ENCODE measurements around the gene PID1. TPM values are rescaled to one million over a fixed set of nuclear protein-coding genes. Genes with fewer than 3 reads are reported as not detected.

The PID1 gene
- total RNA-seq, 1 donor from 2014 or later, result 1.4 TPM

GRCh38 chr2:228983700-228984099 is 287.4 kb downstream of the PID1 start:
- Histone ChIP-seq H2AFZ (replicated peaks) (no peak overlapping the region), H3K27ac (no peak overlapping the region), H3K27me3 (no peaks in the 10 kb centered on the region), H3F3A (ENCODE audit: low read depth) (no peaks in the 10 kb centered on the region), H3K9me3 (ENCODE audit: low read depth) (peaks cover 6% of the 10 kb centered on the region), H3K36me3 (no peaks in the 10 kb centered on the region), H3K4me1 (no peaks in the 10 kb centered on the region), H3K79me2 (ENCODE audit: low read depth) (no peaks in the 10 kb centered on the region), H4K20me1 (ENCODE audit: low read depth) (no peaks in the 10 kb centered on the region), H3K4me2 (no peak overlapping the region), H3K9ac (no peak overlapping the region), H3K4me3 (no peak overlapping the region)
- Mint-ChIP-seq H3K9me3 (peaks cover 4% of the 10 kb centered on the region), H3K36me3 (no peaks in the 10 kb centered on the region), H3K4me3 (no peak overlapping the region), H3K27ac (no peak overlapping the region), H3K27me3 (ENCODE audit: insufficient read depth, low read depth) (no peaks in the 10 kb centered on the region), H3K4me1 (no peaks in the 10 kb centered on the region)
- no peak for TF ChIP-seq EZH2phosphoT487 (IDR thresholded peaks at IDR 0.05)
- no peak for TF ChIP-seq EZH2 (IDR thresholded peaks at IDR 0.05)
- TF ChIP-seq CTCF (IDR thresholded peaks at IDR 0.05), result no peak
- DNase-seq (ENCODE audit: low spot score), result no peak

GRCh38 chr2:228974169-228974568 is 296.9 kb downstream of the PID1 start:
- no peaks in the 10 kb centered on the region for H4K20me1 ChIP-seq (ENCODE audit: low read depth)
- Mint-ChIP-seq H3K36me3 (no peaks in the 10 kb centered on the region), H3K9me3 (no peaks in the 10 kb centered on the region), H3K4me1 (no peaks in the 10 kb centered on the region), H3K27me3 (ENCODE audit: insufficient read depth, low read depth) (no peaks in the 10 kb centered on the region), H3K27ac (no peak overlapping the region), H3K4me3 (no peak overlapping the region)
- H3K9ac ChIP-seq, result no peak overlapping the region
- no peak overlapping the region for H3K4me3 ChIP-seq
- no peaks in the 10 kb centered on the region for H3K4me1 ChIP-seq
- no peaks in the 10 kb centered on the region for H3K79me2 ChIP-seq (ENCODE audit: low read depth)
- H3K4me2 ChIP-seq, result no peak overlapping the region
- H3K27ac ChIP-seq, result no peak overlapping the region
- H3K9me3 ChIP-seq (ENCODE audit: low read depth), result no peaks in the 10 kb centered on the region
- no peak overlapping the region for H2AFZ ChIP-seq (replicated peaks)
- H3K27me3 ChIP-seq, result no peaks in the 10 kb centered on the region
- no peaks in the 10 kb centered on the region for H3K36me3 ChIP-seq
- DNase-seq (ENCODE audit: low spot score), result no peak
- no peaks in the 10 kb centered on the region for H3F3A ChIP-seq (ENCODE audit: low read depth)
- TF ChIP-seq EZH2 (IDR thresholded peaks at IDR 0.05), result no peak
- no peak for TF ChIP-seq EZH2phosphoT487 (IDR thresholded peaks at IDR 0.05)
- TF ChIP-seq CTCF (IDR thresholded peaks at IDR 0.05), result no peak

Small RNA genes lying within 50 kb of the gene (small RNA-seq; reads per million reads assigned to genes)
- gene RN7SKP283, result not detected

All from neural progenitor cell (in vitro differentiated cells).